ENCODE measurements around the gene MIB1. TPM values are rescaled to one million over a fixed set of nuclear protein-coding genes. Genes with fewer than 3 reads are reported as not detected.

The MIB1 gene
- total and polyA plus RNA-seq, 9 of the 15 experiments (the other 6 are each of a cell fraction or from before 2014, with no cell fraction given), result 7.2 to 43.8 (median 23.2) TPM

- CTCF ChIA-PET (ENCODE audit: low intra/inter-chr PET ratio), result no interaction called here
Observed at GRCh38 chr18:21714474-21714873, 26.1 kb upstream of the MIB1 start.

More at GRCh38 chr18:21714474-21714873, 26.1 kb upstream of the MIB1 start:
- no peaks in the 10 kb centered on the region for H3K9me1 ChIP-seq (ENCODE audit: control insufficient read depth, insufficient read depth, low read length)
- no peaks in the 10 kb centered on the region for H3K36me3 ChIP-seq (ENCODE audit: control insufficient read depth, insufficient read depth, low read length)
- intact Hi-C loops (cut with micrococcal nuclease), result no loop called here
- 58% methylated on average over 1 of the region's 1 CpG for WGBS (ENCODE audit: insufficient coverage, low coverage, missing lambda C conversion rate)
- H4K20me1 ChIP-seq (replicated peaks; ENCODE audit: control insufficient read depth, insufficient read depth, low read length), result no peaks in the 10 kb centered on the region
- no TSS peak for BruUV-seq (replicated peaks)
- H3K4me3 ChIP-seq, result no peak overlapping the region
- no peaks in the 10 kb centered on the region for H3K79me2 ChIP-seq (ENCODE audit: control insufficient read depth, insufficient read depth, low read length)
- DNase-seq (ENCODE audit: extremely low read depth in 1 of 4, low spot score in 3 of 4), result no peak
- in situ Hi-C loops (cut with MboI), result no loop called here
- POLR2A ChIA-PET, result interaction anchor here (0.6 to 1.5 kb wide), 3 partner anchors 10 to 17 kb away, joined by 4 to 6 read pairs (median 6); partner anchors contain the start of gene ABHD3
- TF ChIP-seq DMBX1 (CRISPR knock-in tag; IDR thresholded peaks at IDR 0.05; ENCODE audit: borderline replicate concordance) (no peak), MGA (IDR thresholded peaks at IDR 0.05) (no peak), LARP7 (IDR thresholded peaks at IDR 0.05) (no peak), ZNF184 (CRISPR knock-in tag; IDR thresholded peaks at IDR 0.05) (no peak), ZNF224 (CRISPR knock-in tag; IDR thresholded peaks at IDR 0.05) (no peak)
- H3K9me3 ChIP-seq (replicated peaks; ENCODE audit: control insufficient read depth, insufficient read depth, low read depth, low read length), result no peaks in the 10 kb centered on the region
- ATAC-seq, result no peak
- no peak overlapping the region for H3K4me2 ChIP-seq (ENCODE audit: insufficient read depth, low read length)
- peaks cover 0 to 3% of the 10 kb centered on the region in 2 experiments; a peak in 3 of 5 replicates for H3K4me1 ChIP-seq (replicated peaks in 1 of 2; ENCODE audit: control insufficient read depth in 2 of 2, insufficient read depth in 2 of 2, low read length in 2 of 2)
- no peak for FAIRE-seq
- no peak overlapping the region for H3K9ac ChIP-seq (ENCODE audit: insufficient read depth in 1 of 2, low read depth in 2 of 2, low read length in 2 of 2)
- no peak overlapping the region for H3K27ac ChIP-seq (ENCODE audit: extremely low read depth, low read depth, low read length)
- no peak overlapping the region for H2AFZ ChIP-seq (ENCODE audit: low read depth, low read length)
- H3K27me3 ChIP-seq (ENCODE audit: control insufficient read depth in 2 of 2, insufficient read depth in 2 of 2, low read length in 2 of 2), result no peaks in the 10 kb centered on the region
